HEK293 (cell line): Measurements from ENCODE around the gene CLDN24.
A peak's percentile ranks its signal among the peaks of the same experiment; 100 is the strongest.

Experiments
- CTCF ChIA-PET: fragments of 350-600 bp; formaldehyde crosslinking; extraction: SDS; loops from one replicate; lab custom pipeline; 2021; ENCODE audit warnings: antibody characterized with exemption; lab: Yijun Ruan, JAX
- POLR2A ChIA-PET: fragments of 300-600 bp; formaldehyde crosslinking; extraction: SDS; loops from one replicate; lab custom pipeline; 2020; ENCODE audit warnings: antibody characterized with exemption, inconsistent platforms; lab: Yijun Ruan, JAX
- H3K27ac ChIP-seq: fragments of 200-500 bp; sonication (Bioruptor generic); 2 replicates; pipeline ENCODE4 v1.5.1; 2014; ENCODE audit warnings: low read depth, low read length, control low read depth, inconsistent platforms; ENCODE audit errors: extremely low read depth
- H3K36me3 ChIP-seq, 2 experiments: fragments of 200-500 bp in 1 of 2; sonication (Bioruptor generic) in 1 of 2; 1 replicate in 1 of 2; 2 replicates in 1 of 2; pipeline ENCODE4 v1.5.1; 2014 to 2017; ENCODE audit warnings: inconsistent platforms in 2 of 2, low read length in 2 of 2; ENCODE audit not compliant: control insufficient read depth in 2 of 2, insufficient read depth in 1 of 2
- H3K4me1 ChIP-seq: fragments of 200-500 bp; sonication (Bioruptor generic); 2 replicates; pipeline ENCODE4 v1.5.1; 2014; ENCODE audit warnings: mild to moderate bottlenecking, low read length, inconsistent platforms; ENCODE audit not compliant: control insufficient read depth, insufficient read depth
- H3K4me3 ChIP-seq: 2 replicates; pipeline ENCODE4 v1.5.1; 2011; ENCODE audit warnings: low read depth, mild to moderate bottlenecking, control low read depth, low read length, moderate library complexity
- H3K9me3 ChIP-seq: fragments of 200-500 bp; sonication (Bioruptor generic); 2 replicates; pipeline ENCODE4 v1.5.1; 2014; ENCODE audit warnings: low read depth, low read length, inconsistent platforms; ENCODE audit not compliant: control insufficient read depth, insufficient read depth
- FEZF1 ChIP-seq: fragments of 450-650 bp; formaldehyde crosslinking; IDR thresholded peaks from 2 replicates; pipeline ENCODE4 v1.5.1; 2016; ENCODE audit warnings: missing biosample characterization, missing genetic modification characterization
- GFI1B ChIP-seq: fragments of 450-650 bp; formaldehyde crosslinking; IDR thresholded peaks from 2 replicates; pipeline ENCODE4 v1.5.1; 2016; ENCODE audit warnings: missing biosample characterization, missing genetic modification characterization
- HOXA7 ChIP-seq: sonication (generic); formaldehyde crosslinking; IDR thresholded peaks from 2 replicates; pipeline ENCODE4 v1.8.1; 2022; ENCODE audit warnings: missing genetic modification reagents, borderline replicate concordance
- MZF1 ChIP-seq: fragments of 450-650 bp; formaldehyde crosslinking; IDR thresholded peaks from 2 replicates; pipeline ENCODE4 v1.5.1; 2017; ENCODE audit warnings: missing biosample characterization, missing genetic modification characterization, borderline replicate concordance
- PRDM1 ChIP-seq: fragments of 450-650 bp; formaldehyde crosslinking; IDR thresholded peaks from 2 replicates; pipeline ENCODE4; 2016; ENCODE audit warnings: missing biosample characterization, missing genetic modification characterization
- SALL2 ChIP-seq: fragments of 450-650 bp; formaldehyde crosslinking; IDR thresholded peaks from 2 replicates; pipeline ENCODE4 v1.5.0; 2017; ENCODE audit warnings: missing biosample characterization, mild to moderate bottlenecking, missing genetic modification characterization, borderline replicate concordance
- SP7 ChIP-seq: fragments of 450-650 bp; formaldehyde crosslinking; IDR thresholded peaks from 2 replicates; pipeline ENCODE4 v1.5.1; 2016; ENCODE audit warnings: missing biosample characterization, missing genetic modification characterization
- TRIM28 ChIP-seq: IDR thresholded peaks from 2 replicates; pipeline ENCODE4 v1.6.1; 2011; ENCODE audit warnings: low read length, control low read depth, borderline replicate concordance
- WT1 ChIP-seq: fragments of 450-650 bp; formaldehyde crosslinking; IDR thresholded peaks from 2 replicates; pipeline ENCODE4 v1.5.1; 2016; ENCODE audit warnings: missing biosample characterization, missing genetic modification characterization
- ZBTB17 ChIP-seq: fragments of 450-650 bp; formaldehyde crosslinking; IDR thresholded peaks from 2 replicates; pipeline ENCODE4 v1.5.1; 2016; ENCODE audit warnings: missing biosample characterization, missing genetic modification characterization
- ZBTB20 ChIP-seq: fragments of 450-650 bp; formaldehyde crosslinking; IDR thresholded peaks from 2 replicates; pipeline ENCODE4 v1.5.1; 2016; ENCODE audit warnings: missing biosample characterization, missing genetic modification characterization
- ZFP3 ChIP-seq: fragments of 450-650 bp; formaldehyde crosslinking; IDR thresholded peaks from 2 replicates; pipeline ENCODE4 v1.5.1; 2016; ENCODE audit warnings: low read depth, missing biosample characterization, missing genetic modification characterization
- ZFP41 ChIP-seq: fragments of 450-650 bp; formaldehyde crosslinking; IDR thresholded peaks from 2 replicates; pipeline ENCODE4 v1.5.1; 2016; ENCODE audit warnings: missing biosample characterization, missing genetic modification characterization, borderline replicate concordance
- ZFP69B ChIP-seq: fragments of 450-650 bp; formaldehyde crosslinking; IDR thresholded peaks from 2 replicates; pipeline ENCODE4 v1.5.1; 2016; ENCODE audit warnings: missing biosample characterization, missing genetic modification characterization
- ZNF155 ChIP-seq: fragments of 450-650 bp; formaldehyde crosslinking; IDR thresholded peaks from 2 replicates; pipeline ENCODE4 v1.5.1; 2016; ENCODE audit warnings: missing biosample characterization, missing genetic modification characterization
- ZNF157 ChIP-seq: fragments of 450-650 bp; formaldehyde crosslinking; IDR thresholded peaks from 2 replicates; pipeline ENCODE4 v1.5.1; 2016; ENCODE audit warnings: missing biosample characterization, missing genetic modification characterization
- ZNF335 ChIP-seq: fragments of 450-650 bp; formaldehyde crosslinking; conservative IDR thresholded peaks from 2 replicates; pipeline ENCODE4 v1.5.1; 2016; ENCODE audit warnings: missing biosample characterization, missing genetic modification characterization
- ZNF362 ChIP-seq: fragments of 450-650 bp; formaldehyde crosslinking; IDR thresholded peaks from 2 replicates; pipeline ENCODE4 v1.5.1; 2016; ENCODE audit warnings: missing biosample characterization, missing genetic modification characterization
- ZNF416 ChIP-seq: fragments of 450-650 bp; formaldehyde crosslinking; IDR thresholded peaks from 2 replicates; pipeline ENCODE4 v1.5.1; 2016; ENCODE audit warnings: missing biosample characterization, missing genetic modification characterization
- ZNF488 ChIP-seq: fragments of 450-650 bp; formaldehyde crosslinking; IDR thresholded peaks from 2 replicates; pipeline ENCODE4 v1.5.1; 2016; ENCODE audit warnings: missing biosample characterization, missing genetic modification characterization
- ZNF510 ChIP-seq: fragments of 450-650 bp; formaldehyde crosslinking; IDR thresholded peaks from 2 replicates; pipeline ENCODE4 v1.5.1; 2018; ENCODE audit warnings: mild to moderate bottlenecking, missing genetic modification characterization, missing biosample characterization; ENCODE audit not compliant: insufficient replicate concordance
- ZNF514 ChIP-seq: fragments of 450-650 bp; formaldehyde crosslinking; IDR thresholded peaks from 2 replicates; pipeline ENCODE4 v1.5.1; 2016; ENCODE audit warnings: missing biosample characterization, missing genetic modification characterization
- ZNF544 ChIP-seq: fragments of 450-650 bp; formaldehyde crosslinking; IDR thresholded peaks from 2 replicates; pipeline ENCODE4 v1.5.0; 2017; ENCODE audit warnings: missing biosample characterization, missing genetic modification characterization
- ZNF548 ChIP-seq: fragments of 450-650 bp; formaldehyde crosslinking; IDR thresholded peaks from 2 replicates; pipeline ENCODE4 v1.5.1; 2016; ENCODE audit warnings: missing biosample characterization, missing genetic modification characterization
- ZNF555 ChIP-seq: fragments of 450-650 bp; formaldehyde crosslinking; conservative IDR thresholded peaks from 2 replicates; pipeline ENCODE4 v1.5.1; 2017; ENCODE audit warnings: missing biosample characterization, mild to moderate bottlenecking, missing genetic modification characterization, inconsistent platforms
- ZNF571 ChIP-seq: fragments of 450-650 bp; formaldehyde crosslinking; IDR thresholded peaks from 2 replicates; pipeline ENCODE4 v1.5.0; 2017; ENCODE audit warnings: missing biosample characterization, missing genetic modification characterization
- ZNF585B ChIP-seq: fragments of 450-650 bp; formaldehyde crosslinking; IDR thresholded peaks from 2 replicates; pipeline ENCODE4 v1.5.1; 2016; ENCODE audit warnings: missing biosample characterization, missing genetic modification characterization
- ZNF629 ChIP-seq: fragments of 450-650 bp; formaldehyde crosslinking; IDR thresholded peaks from 2 replicates; pipeline ENCODE4 v1.5.1; 2017; ENCODE audit warnings: missing biosample characterization, missing genetic modification characterization
- ZNF664 ChIP-seq: fragments of 450-650 bp; formaldehyde crosslinking; IDR thresholded peaks from 2 replicates; pipeline ENCODE4 v1.5.1; 2016; ENCODE audit warnings: missing biosample characterization, missing genetic modification characterization
- ZNF701 ChIP-seq: fragments of 450-650 bp; formaldehyde crosslinking; IDR thresholded peaks from 2 replicates; pipeline ENCODE4 v1.5.1; 2016; ENCODE audit warnings: missing biosample characterization, missing genetic modification characterization
- ZNF768 ChIP-seq: fragments of 450-650 bp; formaldehyde crosslinking; IDR thresholded peaks from 2 replicates; pipeline ENCODE4 v1.5.1; 2018; ENCODE audit warnings: missing biosample characterization, mild to moderate bottlenecking, missing genetic modification characterization
- ZNF776 ChIP-seq: fragments of 450-650 bp; formaldehyde crosslinking; IDR thresholded peaks from 2 replicates; pipeline ENCODE4 v1.5.0; 2017; ENCODE audit warnings: missing biosample characterization, missing genetic modification characterization, borderline replicate concordance
- ZNF777 ChIP-seq: fragments of 450-650 bp; formaldehyde crosslinking; IDR thresholded peaks from 2 replicates; pipeline ENCODE4 v1.5.1; 2017; ENCODE audit warnings: missing biosample characterization, missing genetic modification characterization, borderline replicate concordance
- ZNF843 ChIP-seq: fragments of 450-650 bp; formaldehyde crosslinking; IDR thresholded peaks from 2 replicates; pipeline ENCODE4 v1.5.1; 2016; ENCODE audit warnings: missing biosample characterization, missing genetic modification characterization
- ZSCAN16 ChIP-seq: fragments of 450-650 bp; formaldehyde crosslinking; IDR thresholded peaks from 2 replicates; pipeline ENCODE4 v1.5.1; 2016; ENCODE audit warnings: missing biosample characterization, missing genetic modification characterization
- TF ChIP-seq, protein P1 (sequence below): fragments of 450-650 bp; formaldehyde crosslinking; IDR thresholded peaks from 2 replicates; pipeline ENCODE4 v1.5.1; 2016; ENCODE audit warnings: missing biosample characterization, missing genetic modification characterization, borderline replicate concordance

The CLDN24 gene

DNA sequence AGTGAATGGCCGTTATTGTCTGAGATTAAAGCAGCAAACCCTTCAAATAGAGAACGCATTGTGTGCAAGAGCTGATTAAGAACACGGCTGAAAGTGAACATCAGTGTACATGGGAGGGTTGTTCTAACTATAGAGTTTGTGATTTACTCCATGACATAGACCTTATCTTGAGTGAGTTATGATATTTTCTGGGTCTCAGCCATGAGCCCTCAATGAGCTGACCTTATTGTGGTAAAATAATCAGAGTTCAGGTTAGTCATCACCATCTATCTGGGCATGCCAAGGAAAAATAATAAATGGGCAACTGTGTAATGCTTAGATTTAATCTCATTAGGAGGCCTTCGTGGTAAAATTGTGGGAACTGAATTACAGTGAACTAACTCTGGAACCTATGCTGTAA is 33.2 kb upstream of the CLDN24 start:
- Histone ChIP-seq H3K9me3 (no peaks in the 10 kb centered on the region), H3K27ac (no peak overlapping the region), H3K4me1 (0 out of 2 replicates have a peak, but pooled peaks cover 4% of the 10 kb centered on the region), H3K4me3 (no peak overlapping the region)
- ChIA-PET CTCF (interaction anchor here (0.6 kb wide), 2 partner anchors 9 to 308 kb away, joined by 3 read pairs; no protein-coding TSS in a partner anchor), POLR2A (no interaction called here)
- no peak for TF ChIP-seq ZNF335 (tag by site-specific recombination)
- TF ChIP-seq ZNF664 (tag by site-specific recombination): no peak
- no peak for TF ChIP-seq ZNF416 (tag by site-specific recombination)
- TF ChIP-seq ZFP69B: 0 out of 2 replicates have a peak, but pooled peaks have one; percentile 28
- no peak for TF ChIP-seq ZNF155 (tag by site-specific recombination)
- TF ChIP-seq ZNF768 (tag by site-specific recombination): no peak
- no peak for TF ChIP-seq ZNF544 (tag by site-specific recombination)
- no peak for TF ChIP-seq ZNF555
- no peak for TF ChIP-seq ZBTB17 (tag by site-specific recombination)
- TF ChIP-seq, protein P1, sequence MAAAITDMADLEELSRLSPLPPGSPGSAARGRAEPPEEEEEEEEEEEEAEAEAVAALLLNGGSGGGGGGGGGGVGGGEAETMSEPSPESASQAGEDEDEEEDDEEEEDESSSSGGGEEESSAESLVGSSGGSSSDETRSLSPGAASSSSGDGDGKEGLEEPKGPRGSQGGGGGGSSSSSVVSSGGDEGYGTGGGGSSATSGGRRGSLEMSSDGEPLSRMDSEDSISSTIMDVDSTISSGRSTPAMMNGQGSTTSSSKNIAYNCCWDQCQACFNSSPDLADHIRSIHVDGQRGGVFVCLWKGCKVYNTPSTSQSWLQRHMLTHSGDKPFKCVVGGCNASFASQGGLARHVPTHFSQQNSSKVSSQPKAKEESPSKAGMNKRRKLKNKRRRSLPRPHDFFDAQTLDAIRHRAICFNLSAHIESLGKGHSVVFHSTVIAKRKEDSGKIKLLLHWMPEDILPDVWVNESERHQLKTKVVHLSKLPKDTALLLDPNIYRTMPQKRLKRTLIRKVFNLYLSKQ (tag by site-specific recombination): no peak
- TF ChIP-seq ZNF843 (tag by site-specific recombination): 0 out of 2 replicates have a peak, but pooled peaks have one; percentile 26
- no peak for TF ChIP-seq SALL2 (tag by site-specific recombination)
- TF ChIP-seq ZNF362: no peak
- peak; percentile 53; the same call in 1 of the 2 replicates for TF ChIP-seq FEZF1 (tag by site-specific recombination)
- no peak for TF ChIP-seq ZNF701 (tag by site-specific recombination)
- TF ChIP-seq WT1 (tag by site-specific recombination): no peak
- TF ChIP-seq, all 188 proteins: peak for 3
- H3K36me3 ChIP-seq: no peaks in the 10 kb centered on the region

DNA sequence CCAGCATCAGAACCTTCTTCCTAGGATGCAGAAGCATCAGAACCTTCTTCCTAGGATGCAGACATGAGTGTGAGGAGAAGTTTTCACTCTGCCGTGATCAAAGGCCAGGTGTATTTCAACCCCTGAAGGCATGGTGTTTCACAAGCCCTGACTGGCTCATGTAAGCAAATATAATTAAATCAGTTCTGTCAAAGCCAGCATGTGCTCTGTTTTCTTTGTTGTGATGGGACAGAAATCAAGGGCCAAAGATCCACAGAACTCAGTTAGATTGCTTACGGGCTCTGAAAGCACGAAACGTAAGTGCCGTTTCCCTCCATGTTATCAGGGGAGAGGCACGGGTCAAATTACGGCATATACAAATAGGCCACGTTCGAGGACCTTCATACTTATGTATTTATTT is 32.0 kb upstream of the CLDN24 start:
- CTCF ChIA-PET: no interaction called here
- no peaks in the 10 kb centered on the region for H3K9me3 ChIP-seq
- H3K36me3 ChIP-seq: no peaks in the 10 kb centered on the region
- H3K4me1 ChIP-seq: 0 out of 2 replicates have a peak, but pooled peaks cover 4% of the 10 kb centered on the region
- H3K27ac ChIP-seq: no peak overlapping the region
- H3K4me3 ChIP-seq: no peak overlapping the region
- POLR2A ChIA-PET: no interaction called here
- peak; percentile 62; the same call in 1 of the 2 replicates for TF ChIP-seq TRIM28
- TF ChIP-seq SP7 (tag by site-specific recombination): no peak
- TF ChIP-seq GFI1B (tag by site-specific recombination): peak; percentile 51; the same call in 1 of the 2 replicates
- no peak for TF ChIP-seq ZNF777 (tag by site-specific recombination)
- no peak for TF ChIP-seq MZF1 (tag by site-specific recombination)
- no peak for TF ChIP-seq ZNF510 (tag by site-specific recombination)
- TF ChIP-seq ZSCAN16 (tag by site-specific recombination): no peak
- TF ChIP-seq ZNF488 (tag by site-specific recombination): no peak
- TF ChIP-seq PRDM1 (tag by site-specific recombination): no peak
- no peak for TF ChIP-seq ZNF514 (tag by site-specific recombination)
- 0 out of 2 replicates have a peak, but pooled peaks have one; percentile 19 for TF ChIP-seq ZNF629 (tag by site-specific recombination)
- TF ChIP-seq ZNF571 (tag by site-specific recombination): no peak
- TF ChIP-seq ZNF157 (tag by site-specific recombination): no peak
- no peak for TF ChIP-seq HOXA7
- TF ChIP-seq ZNF776 (tag by site-specific recombination): no peak
- TF ChIP-seq ZFP41 (tag by site-specific recombination): no peak
- TF ChIP-seq ZFP3 (tag by site-specific recombination): no peak
- no peak for TF ChIP-seq ZNF585B (tag by site-specific recombination)
- TF ChIP-seq ZNF335 (tag by site-specific recombination): no peak
- TF ChIP-seq ZNF548 (tag by site-specific recombination): no peak
- no peak for TF ChIP-seq ZBTB20 (tag by site-specific recombination)
